ENCODE measurements around the gene GALT.
"Not testable (repeated sequence)": the region's sequence is repeated elsewhere in the genome, so short reads cannot be mapped to it uniquely, and the experiment has no call there.

The GALT gene

GRCh38 chr9:34627716-34628655 lies 18.5 kb upstream of the GALT start:
- DNase-seq (ENCODE audit: low read depth): no peak

GRCh38 chr9:34628656-34629490 lies 17.6 kb upstream of the GALT start, which contains the start of gene ARID3C:
Gene ARID3C, minus strand, starts transcription at chr9:34629066. Its CDS starts 1,052 bp downstream, at chr9:34628014.
- peak; percentile 22 for DNase-seq (ENCODE audit: low read depth)

GRCh38 chr9:34629491-34629808 lies 17.0 kb upstream of the GALT start:
- DNase-seq (ENCODE audit: low read depth): no peak

GRCh38 chr9:34630402-34631154 lies 15.9 kb upstream of the GALT start:
- no peak for DNase-seq (ENCODE audit: low read depth)

- no peak for DNase-seq (ENCODE audit: low read depth)
These were observed 13.3 kb upstream of the GALT start for GRCh38 chr9:34633166-34633565.

GRCh38 chr9:34633851-34634550 lies 12.5 kb upstream of the GALT start:
- peak; percentile 51 for DNase-seq (ENCODE audit: low read depth)

- DNase-seq (ENCODE audit: low read depth): no peak
These were observed 11.8 kb upstream of the GALT start for GRCh38 chr9:34634551-34635248.

- no peak for DNase-seq (ENCODE audit: low read depth)
These were observed 10.9 kb upstream of the GALT start for GRCh38 chr9:34635556-34635955.

- no peak for DNase-seq (ENCODE audit: low read depth)
These were observed 9.6 kb upstream of the GALT start for GRCh38 chr9:34636791-34637355.

- DNase-seq (ENCODE audit: low read depth): peak; percentile 85
These were observed 8.9 kb upstream of the GALT start, which contains the start of gene SIGMAR1 for GRCh38 chr9:34637356-34638137. Gene SIGMAR1, minus strand, starts transcription at chr9:34637787. Its CDS starts 90 bp downstream, at chr9:34637697.

GRCh38 chr9:34638138-34638445 lies 8.4 kb upstream of the GALT start:
- DNase-seq (ENCODE audit: low read depth): no peak

- DNase-seq (ENCODE audit: low read depth): not testable (repeated sequence)
These were observed 7.2 kb upstream of the GALT start for GRCh38 chr9:34639322-34639721.

GRCh38 chr9:34642679-34643078 lies 3.8 kb upstream of the GALT start:
- DNase-seq (ENCODE audit: low read depth): no peak

GRCh38 chr9:34644766-34645314 lies 1.6 kb upstream of the GALT start:
- no peak for DNase-seq (ENCODE audit: low read depth)

GRCh38 chr9:34647084-34647403 lies 569 bp downstream of the GALT start:
- DNase-seq (ENCODE audit: low read depth): no peak

- DNase-seq (ENCODE audit: low read depth): no peak
These were observed 1.2 kb downstream of the GALT start for GRCh38 chr9:34647651-34648050.

- DNase-seq (ENCODE audit: low read depth): no peak
These were observed 2.2 kb downstream of the GALT start for GRCh38 chr9:34648673-34649072.

GRCh38 chr9:34650816-34651215 lies 4.3 kb downstream of the GALT start:
- no peak for DNase-seq (ENCODE audit: low read depth)

- DNase-seq (ENCODE audit: low read depth): no peak
These were observed 4.8 kb downstream of the GALT start for GRCh38 chr9:34651321-34651720.

All from T-helper 22 cell (primary cell).